Measurements from ENCODE around the gene CACNA1E.

CACNA1E gene

GRCh38 chr1:181623850-181624249, 140.5 kb downstream of the CACNA1E start:
- no peak for DNase-seq (ENCODE audit: low read depth)
- H3K4me3 ChIP-seq (ENCODE audit: low read length): no peak overlapping the region
- no peak for TF ChIP-seq CTCF (conservative IDR thresholded peaks at IDR 0.05; ENCODE audit: low read depth, low read length)

GRCh38 chr1:181626279-181626938, 143.1 kb downstream of the CACNA1E start:
- no peak for TF ChIP-seq CTCF (conservative IDR thresholded peaks at IDR 0.05; ENCODE audit: low read depth, low read length)
- no peak overlapping the region for H3K4me3 ChIP-seq (ENCODE audit: low read length)
- DNase-seq (ENCODE audit: low read depth): no peak

- no peak for DNase-seq (ENCODE audit: low read depth)
- no peak overlapping the region for H3K4me3 ChIP-seq (ENCODE audit: low read length)
- no peak for TF ChIP-seq CTCF (conservative IDR thresholded peaks at IDR 0.05; ENCODE audit: low read depth, low read length)
Observed at GRCh38 chr1:181630398-181630797, 147.1 kb downstream of the CACNA1E start.

- no peak overlapping the region for H3K4me3 ChIP-seq (ENCODE audit: low read length)
- DNase-seq (ENCODE audit: low read depth): no peak
- no peak for TF ChIP-seq CTCF (conservative IDR thresholded peaks at IDR 0.05; ENCODE audit: low read depth, low read length)
Observed at GRCh38 chr1:181630838-181631237, 147.5 kb downstream of the CACNA1E start.

- H3K4me3 ChIP-seq (ENCODE audit: low read length): no peak overlapping the region
- no peak for DNase-seq (ENCODE audit: low read depth)
- TF ChIP-seq CTCF (conservative IDR thresholded peaks at IDR 0.05; ENCODE audit: low read depth, low read length): no peak
Observed at GRCh38 chr1:181632492-181632891, 149.2 kb downstream of the CACNA1E start.

- no peak for TF ChIP-seq CTCF (conservative IDR thresholded peaks at IDR 0.05; ENCODE audit: low read depth, low read length)
- H3K4me3 ChIP-seq (ENCODE audit: low read length): no peak overlapping the region
- no peak for DNase-seq (ENCODE audit: low read depth)
Observed at GRCh38 chr1:181632960-181633359, 149.6 kb downstream of the CACNA1E start.

GRCh38 chr1:181635110-181635509, 151.8 kb downstream of the CACNA1E start:
- DNase-seq (ENCODE audit: low read depth): no peak
- H3K4me3 ChIP-seq (ENCODE audit: low read length): no peak overlapping the region
- TF ChIP-seq CTCF (conservative IDR thresholded peaks at IDR 0.05; ENCODE audit: low read depth, low read length): no peak

All from retinal pigment epithelial cell (primary cell).